ENCODE results near the gene BCAS4.
"Not testable (repeated sequence)": the region's sequence is repeated elsewhere in the genome, so short reads cannot be mapped to it uniquely, and the experiment has no call there.

The BCAS4 gene

GRCh38 chr20:50876063-50876685, 81.3 kb downstream of the BCAS4 start:
- DNase-seq (ENCODE audit: low spot score): no peak

DNA sequence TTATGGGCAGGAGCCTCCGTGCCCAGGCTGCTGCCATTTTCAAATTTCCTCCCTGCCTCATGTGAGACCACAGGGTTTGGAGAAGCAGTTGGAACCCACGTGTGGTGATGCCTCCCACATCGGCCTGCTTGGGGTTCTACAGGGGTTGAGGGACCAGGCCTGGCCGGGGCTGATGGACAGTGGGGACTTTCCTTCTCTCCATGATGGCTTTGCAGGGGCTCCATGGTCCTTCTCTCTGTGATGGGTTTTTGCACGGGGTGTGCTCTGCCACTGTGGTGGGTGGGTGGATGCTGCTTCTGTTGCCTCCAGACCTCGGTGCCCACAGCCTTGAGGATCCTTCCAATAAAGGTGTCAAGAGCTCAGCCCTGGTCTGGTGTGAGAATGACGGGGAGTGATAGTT, 82.0 kb downstream of the BCAS4 start:
- no peak for DNase-seq (ENCODE audit: low spot score)

- DNase-seq (ENCODE audit: low spot score): no peak
These were observed 82.4 kb downstream of the BCAS4 start for GRCh38 chr20:50877232-50877743.

DNA sequence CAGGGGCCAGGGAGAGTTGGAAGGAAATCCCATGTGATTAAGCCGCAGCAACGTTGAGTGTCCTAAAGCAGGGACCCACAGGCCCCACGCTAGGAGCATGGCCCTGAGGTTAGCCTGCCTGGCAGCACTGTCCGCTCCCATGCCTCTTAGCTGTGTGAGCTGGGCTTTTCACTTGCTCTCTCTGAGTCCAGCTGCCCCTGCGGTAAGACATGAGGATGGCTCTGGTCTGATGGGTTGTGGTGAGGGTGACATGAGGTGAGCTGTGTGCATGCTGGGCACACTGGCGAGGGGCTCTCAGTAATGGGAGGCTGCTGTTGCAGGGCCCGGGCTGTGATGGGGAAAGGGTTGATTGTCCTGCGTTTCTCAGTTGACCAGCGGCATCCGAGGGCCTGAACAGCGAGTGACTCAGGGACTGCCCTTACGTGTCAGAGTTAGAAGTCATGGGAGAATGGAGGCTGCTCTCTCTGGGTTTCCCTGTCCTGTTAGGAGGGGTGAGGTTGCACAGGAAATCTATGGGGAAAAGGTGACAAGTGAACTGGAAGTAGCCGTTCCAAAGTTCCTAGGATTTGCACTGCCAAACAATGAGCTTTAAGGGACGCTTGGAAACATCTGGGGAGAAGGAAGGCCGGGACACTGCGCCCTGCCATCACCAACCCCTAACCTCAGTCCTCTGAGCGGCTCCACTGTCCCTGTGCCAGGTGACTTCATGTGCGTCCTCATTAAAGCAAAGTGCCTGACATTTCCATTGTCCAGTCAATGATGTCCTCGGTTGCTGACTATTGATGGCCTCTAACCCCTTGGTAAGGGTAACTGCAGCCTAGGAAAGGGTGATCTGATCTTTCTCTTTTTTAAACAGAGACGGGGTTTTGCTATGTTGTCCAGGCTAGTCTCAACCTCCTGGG, 85.0 kb downstream of the BCAS4 start:
- DNase-seq (ENCODE audit: low spot score): no peak

DNA sequence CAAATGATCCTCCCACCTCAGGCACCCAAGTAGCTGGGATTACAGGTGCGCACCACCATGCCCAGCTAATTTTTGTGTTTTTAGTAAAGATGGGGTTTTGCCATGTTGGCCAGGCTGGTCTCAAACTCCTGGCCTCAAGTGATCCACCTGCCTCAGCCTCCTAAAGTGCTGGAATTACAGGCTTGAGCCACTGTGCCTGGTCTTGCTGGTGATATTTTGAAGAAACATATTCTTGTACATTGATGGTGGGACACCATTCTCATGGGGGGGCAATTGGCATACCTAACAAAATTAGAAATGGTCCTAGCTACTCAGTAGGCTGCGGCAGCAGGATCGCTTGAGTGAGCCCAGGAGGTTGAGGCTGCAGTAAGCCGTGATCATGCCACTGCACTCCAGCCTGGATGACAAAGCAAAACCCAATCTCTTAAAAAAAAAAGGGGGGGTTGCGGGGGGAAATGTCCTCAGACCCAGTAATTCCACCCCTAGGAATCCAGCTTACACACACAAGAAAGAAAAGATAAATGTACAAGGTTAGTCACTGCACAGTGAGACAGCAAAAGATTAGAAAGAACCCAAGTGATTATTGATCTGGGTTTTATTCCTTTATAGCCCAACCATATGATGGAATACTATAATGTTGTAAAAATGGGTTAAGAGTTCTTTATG, 87.0 kb downstream of the BCAS4 start:
- DNase-seq (ENCODE audit: low spot score): not testable (repeated sequence)

DNA sequence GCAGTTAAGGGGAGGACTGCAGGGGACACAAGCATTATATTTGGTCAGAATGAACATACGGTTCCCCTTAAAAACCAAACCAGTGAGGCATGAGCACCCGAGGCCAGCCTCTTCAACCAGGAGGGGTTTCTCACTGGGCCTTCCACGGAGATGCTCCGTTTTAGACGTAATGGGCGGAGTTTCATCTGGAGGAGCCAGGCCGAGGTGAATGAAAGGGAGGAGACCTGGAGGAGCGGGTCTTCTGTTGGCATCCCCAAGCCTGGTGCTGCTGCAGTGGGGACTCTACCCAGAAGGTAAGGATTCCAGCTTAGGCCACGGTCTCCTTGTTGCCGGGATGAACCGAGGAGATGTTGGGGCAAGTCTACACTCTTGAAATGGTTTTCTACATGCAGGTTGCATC, 89.0 kb downstream of the BCAS4 start:
- no peak for DNase-seq (ENCODE audit: low spot score)

- no peak for DNase-seq (ENCODE audit: low spot score)
These were observed 90.2 kb downstream of the BCAS4 start for GRCh38 chr20:50885068-50885467.

DNA sequence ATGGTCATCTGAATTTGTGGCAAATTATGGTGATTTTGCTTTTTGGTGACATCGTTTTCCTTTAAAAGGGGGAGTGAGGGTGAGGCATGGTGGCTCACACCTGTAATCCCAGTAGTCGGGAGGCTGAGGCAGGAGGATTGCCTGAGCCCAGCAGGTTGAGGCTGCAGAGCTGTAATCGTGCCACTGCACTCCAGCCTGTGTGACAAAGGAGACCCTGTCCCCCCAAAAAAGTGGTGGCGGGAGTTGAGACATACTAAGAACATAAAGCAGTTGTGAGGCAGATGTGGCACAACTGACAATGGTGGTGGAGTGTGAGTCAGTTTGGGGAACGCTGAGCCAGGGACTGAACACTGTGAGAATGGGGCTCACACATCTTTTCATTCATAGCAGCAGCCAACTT, 90.9 kb downstream of the BCAS4 start:
- DNase-seq (ENCODE audit: low spot score): no peak

DNA sequence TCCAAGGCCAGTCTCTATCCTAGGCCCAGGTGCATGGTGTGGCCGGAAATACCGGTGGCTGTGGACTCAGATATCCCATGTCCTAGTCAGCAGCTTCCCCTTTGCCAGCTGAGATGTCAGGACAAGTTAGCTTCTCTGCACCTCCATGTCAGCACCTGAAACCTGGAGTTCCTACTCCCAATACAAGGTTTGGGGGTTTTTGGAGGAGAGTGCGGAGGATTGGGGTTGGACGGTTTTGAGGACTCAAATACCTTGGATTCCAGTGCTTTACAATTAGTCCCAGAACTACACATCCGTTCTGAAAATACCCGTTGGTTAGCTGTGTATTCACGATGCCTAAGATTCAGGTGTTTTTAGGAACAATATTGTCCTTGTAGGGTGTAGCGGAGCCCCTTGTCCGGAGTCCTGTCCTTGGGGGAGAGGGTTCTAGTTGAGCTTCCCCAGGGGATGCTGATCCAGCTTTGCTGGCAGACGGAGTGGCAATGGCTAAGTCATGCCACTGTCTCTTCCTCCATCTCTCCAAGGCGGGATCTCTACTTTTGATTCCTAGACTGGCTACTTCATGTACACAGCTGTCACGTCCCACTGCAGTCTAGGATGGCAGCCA, 91.4 kb downstream of the BCAS4 start:
- DNase-seq (ENCODE audit: low spot score): no peak

DNA sequence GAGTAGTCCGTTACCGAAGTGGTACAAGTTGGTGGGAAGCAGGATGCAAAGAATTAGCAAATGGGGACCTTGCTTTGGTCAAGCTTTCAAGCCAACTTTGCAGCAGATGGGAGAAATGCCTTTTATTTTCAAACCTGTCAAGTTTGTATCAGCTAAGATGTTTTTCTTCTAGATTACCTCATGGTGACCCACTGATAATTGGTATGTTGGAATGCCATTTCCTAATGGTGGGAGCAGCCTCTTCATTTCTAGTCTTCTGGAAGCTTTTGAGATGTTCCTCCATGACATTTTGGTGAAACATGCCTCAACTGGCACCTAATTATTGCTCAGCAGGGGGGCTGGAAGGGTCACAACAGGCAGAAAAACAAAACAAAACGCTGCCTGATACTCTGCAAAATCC, 92.7 kb downstream of the BCAS4 start:
- no peak for DNase-seq (ENCODE audit: low spot score)

- DNase-seq (ENCODE audit: low spot score): no peak
These were observed 96.3 kb downstream of the BCAS4 start for GRCh38 chr20:50891138-50891537.

GRCh38 chr20:50892394-50892793, 97.5 kb downstream of the BCAS4 start:
- no peak for DNase-seq (ENCODE audit: low spot score)

- DNase-seq (ENCODE audit: low spot score): no peak
These were observed 98.8 kb downstream of the BCAS4 start for GRCh38 chr20:50893620-50894019.

GRCh38 chr20:50895111-50895830, 100.4 kb downstream of the BCAS4 start:
- DNase-seq (ENCODE audit: low spot score): no peak

GRCh38 chr20:50898475-50898874, 103.6 kb downstream of the BCAS4 start:
- DNase-seq (ENCODE audit: low spot score): no peak

DNA sequence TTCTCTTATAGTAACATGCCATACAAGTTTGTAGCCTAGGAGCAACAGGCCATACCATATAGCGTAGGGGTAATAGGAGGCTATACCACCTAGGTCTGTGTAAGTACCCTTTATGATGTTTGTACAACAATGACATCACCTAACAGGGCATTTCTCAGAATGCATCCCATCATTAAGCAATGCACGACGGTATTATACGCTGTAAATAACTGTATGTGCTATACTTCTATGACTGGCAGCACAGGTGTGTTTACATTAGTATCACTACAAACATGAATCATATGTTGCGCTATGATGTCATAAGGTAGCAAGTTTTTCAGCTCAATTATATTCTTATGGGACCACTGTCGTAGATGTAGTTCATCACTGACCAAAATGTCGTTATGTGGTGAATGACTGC, 105.4 kb downstream of the BCAS4 start:
- no peak for DNase-seq (ENCODE audit: low spot score)

- no peak for DNase-seq (ENCODE audit: low spot score)
These were observed 106.4 kb downstream of the BCAS4 start for GRCh38 chr20:50901301-50901700.

GRCh38 chr20:50903353-50904051, 108.6 kb downstream of the BCAS4 start:
- DNase-seq (ENCODE audit: low spot score): peak; percentile 78

DNA sequence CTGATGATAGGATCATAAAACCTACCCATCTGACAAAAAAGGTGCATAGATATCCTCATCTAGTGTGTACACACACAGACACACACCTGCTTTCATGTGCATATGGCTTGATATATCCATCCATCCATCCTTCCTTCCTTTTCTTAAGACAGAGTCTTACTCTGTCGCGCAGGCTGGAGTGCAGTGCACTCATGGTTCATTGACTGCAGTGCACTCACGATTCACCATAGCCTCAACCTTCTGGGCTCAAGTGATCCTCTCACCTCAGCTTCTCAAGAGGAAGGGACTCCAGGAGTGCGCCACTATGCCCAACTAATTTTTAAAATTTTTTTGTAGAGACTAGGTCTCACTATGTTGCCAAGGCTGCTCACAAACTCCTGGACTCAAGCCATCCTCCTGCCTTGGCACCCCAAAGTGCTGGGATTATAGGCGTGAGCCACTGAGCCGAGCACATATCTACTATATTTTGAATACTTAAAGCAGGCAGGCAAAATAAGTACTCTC, 109.3 kb downstream of the BCAS4 start:
- DNase-seq (ENCODE audit: low spot score): no peak

- DNase-seq (ENCODE audit: low spot score): no peak
These were observed 114.6 kb downstream of the BCAS4 start for GRCh38 chr20:50909413-50909812.

DNA sequence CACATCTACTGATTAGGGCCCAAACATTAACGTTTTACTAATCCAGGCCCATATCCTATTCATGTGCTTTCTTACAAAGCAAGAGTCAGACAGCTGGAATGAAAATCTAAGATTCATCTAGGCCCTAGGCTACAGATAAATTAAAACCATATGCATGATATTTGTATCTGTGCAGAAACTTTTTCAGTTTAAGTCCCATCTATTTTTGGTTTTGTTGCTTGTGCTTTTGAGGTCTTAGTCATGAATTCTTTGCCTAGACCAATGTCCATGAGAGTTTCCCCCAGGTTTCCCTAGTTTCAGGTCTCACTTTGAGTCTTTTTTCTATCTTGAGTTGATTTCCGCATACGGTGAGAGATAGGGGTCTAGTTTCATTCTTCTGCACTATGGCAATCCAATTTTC, 116.2 kb downstream of the BCAS4 start:
- no peak for DNase-seq (ENCODE audit: low spot score)

All from hematopoietic multipotent progenitor cell treated with erythropoietin and hydrocortisone succinate and interleukin-3 and kit ligand, for 15 days (in vitro differentiated cells).